Neural cell (in vitro differentiated cells): ENCODE measurements around the gene GPR65. TPM values are rescaled to one million over a fixed set of nuclear protein-coding genes. Genes with fewer than 3 reads are reported as not detected.

Source experiments
- H2AFZ ChIP-seq: fragments of 200-600, 300-800 bp; sonication (generic), shearing (Covaris generic); 2 replicates; pipeline ENCODE4 v1.6.0; 2014; ENCODE audit warnings: low read depth, mild to moderate bottlenecking, antibody characterized with exemption, low read length, moderate library complexity
- H3F3A ChIP-seq: fragments of 200-600 bp; shearing (Covaris generic); 2 replicates; pipeline ENCODE4 v1.6.1; 2016; ENCODE audit warnings: mild to moderate bottlenecking, moderate library complexity, mixed read lengths, antibody characterized with exemption, low read length; ENCODE audit not compliant: insufficient read depth, poor library complexity, severe bottlenecking
- H3K27ac ChIP-seq: fragments of 200-600, 300-800 bp; sonication (generic), shearing (Covaris generic); 2 replicates; pipeline ENCODE4 v1.5.1; 2014; ENCODE audit warnings: mild to moderate bottlenecking, low read length, moderate library complexity
- H3K27me3 ChIP-seq: fragments of 300-800, 200-600 bp; sonication (generic), shearing (Covaris generic); 2 replicates; pipeline ENCODE4 v1.6.0; 2014; ENCODE audit warnings: mild to moderate bottlenecking, low read depth, low read length, moderate library complexity; ENCODE audit not compliant: insufficient read depth
- H3K36me3 ChIP-seq: fragments of 300-800, 200-600 bp; sonication (generic), shearing (Covaris generic); 2 replicates; pipeline ENCODE4 v1.5.1; 2014; ENCODE audit warnings: mild to moderate bottlenecking, antibody characterized with exemption, low read length, moderate library complexity; ENCODE audit not compliant: insufficient read depth
- H3K4me2 ChIP-seq: fragments of 300-800, 200-600 bp; sonication (generic), shearing (Covaris generic); 2 replicates; pipeline ENCODE4 v1.6.0; 2014; ENCODE audit warnings: mild to moderate bottlenecking, low read length
- H3K4me3 ChIP-seq: fragments of 300-800, 200-600 bp; sonication (generic), shearing (Covaris generic); 2 replicates; pipeline ENCODE4 v1.5.1; 2014; ENCODE audit warnings: mild to moderate bottlenecking, low read length, moderate library complexity
- H3K79me2 ChIP-seq: fragments of 200-600 bp; shearing (Covaris generic); replicated peaks from 2 replicates; pipeline ENCODE4 v1.6.0; 2014; ENCODE audit warnings: mild to moderate bottlenecking, low read length, moderate library complexity; ENCODE audit not compliant: insufficient read depth
- H3K9ac ChIP-seq: fragments of 300-800, 200-600 bp; sonication (generic), shearing (Covaris generic); 2 replicates; pipeline ENCODE4 v1.6.1; 2016; ENCODE audit warnings: mild to moderate bottlenecking, low read length, mixed read lengths
- H3K9me2 ChIP-seq: fragments of 200-600 bp; shearing (Covaris generic); 2 replicates; pipeline ENCODE4 v1.6.1; 2016; ENCODE audit warnings: mild to moderate bottlenecking, low read length, mixed read lengths; ENCODE audit not compliant: insufficient read depth
- H3K9me3 ChIP-seq: fragments of 200-600, 300-800 bp; sonication (generic), shearing (Covaris generic); 2 replicates; pipeline ENCODE4 v1.6.1; 2016; ENCODE audit warnings: mild to moderate bottlenecking, mixed run types, low read length, moderate library complexity, mixed read lengths
- H4K20me1 ChIP-seq: fragments of 200-600 bp; shearing (Covaris generic); 2 replicates; pipeline ENCODE4 v1.6.1; 2016; ENCODE audit warnings: mild to moderate bottlenecking, mixed run types; ENCODE audit not compliant: insufficient read depth
- EP300 ChIP-seq: fragments of 450-650 bp; conservative IDR thresholded peaks from 2 replicates; pipeline ENCODE4 v1.6.1; 2014; ENCODE audit warnings: antibody characterized with exemption, mild to moderate bottlenecking, moderate library complexity; ENCODE audit not compliant: poor library complexity, severe bottlenecking
- EZH2 ChIP-seq: fragments of 200-600, 300-800 bp; shearing (Covaris generic), sonication (generic); IDR thresholded peaks from 2 replicates; pipeline ENCODE4 v1.6.1; 2014; ENCODE audit warnings: antibody characterized with exemption, low read length, borderline replicate concordance, mild to moderate bottlenecking; ENCODE audit not compliant: insufficient read depth, poor library complexity, severe bottlenecking
- MXI1 ChIP-seq: fragments of 450-650 bp; conservative IDR thresholded peaks from 2 replicates; pipeline ENCODE4 v1.6.1; 2014; ENCODE audit warnings: antibody characterized with exemption, mild to moderate bottlenecking; ENCODE audit not compliant: poor library complexity, severe bottlenecking
- POLR2AphosphoS5 ChIP-seq: IDR thresholded peaks from 2 replicates; pipeline ENCODE4 v1.6.1; 2012
- RAD21 ChIP-seq: fragments of 450-650 bp; conservative IDR thresholded peaks from 2 replicates; pipeline ENCODE4 v1.6.1; 2014; ENCODE audit warnings: antibody characterized with exemption, mild to moderate bottlenecking, moderate library complexity
- SMC3 ChIP-seq: fragments of 450-650 bp; conservative IDR thresholded peaks from 2 replicates; pipeline ENCODE4 v1.6.1; 2014; ENCODE audit warnings: antibody characterized with exemption, mild to moderate bottlenecking, moderate library complexity; ENCODE audit not compliant: poor library complexity
- TAF1 ChIP-seq: IDR thresholded peaks from 2 replicates; pipeline ENCODE4 v1.6.1; 2012; ENCODE audit warnings: low read depth
- polyA plus RNA-seq: library from polyadenylated mRNA; depleted of rRNA; stranded (reverse); fragments of >200 nt; gene quantifications from 2 replicates; pipeline ENCODE4 v1.2.3, GENCODE V29; 2014
- TF ChIP-seq, protein P1 (sequence below): fragments of 450-650 bp; IDR thresholded peaks from 2 replicates; pipeline ENCODE4 v1.5.1; 2014; ENCODE audit warnings: antibody characterized with exemption, mild to moderate bottlenecking, moderate library complexity; ENCODE audit not compliant: poor library complexity, severe bottlenecking
- TF ChIP-seq, protein P2 (sequence below): IDR thresholded peaks from 2 replicates; pipeline ENCODE4 v1.6.1; 2012; ENCODE audit warnings: borderline replicate concordance

Gene GPR65
- polyA plus RNA-seq, 1 donor from 2014 or later = not detected

DNA sequence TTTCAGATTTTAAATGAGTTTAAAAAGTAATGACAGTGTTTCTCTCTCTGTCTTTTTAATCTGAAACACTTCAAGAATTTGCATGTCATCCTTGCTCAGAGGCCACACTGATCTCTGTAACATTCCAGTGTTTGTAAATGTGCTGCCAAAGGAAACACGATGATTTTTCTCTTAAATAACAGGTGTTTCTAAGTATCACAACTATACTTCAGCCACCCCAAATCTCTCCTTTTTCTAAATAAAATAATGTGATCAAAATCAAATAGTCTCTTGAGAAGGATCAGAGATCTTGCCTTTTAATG, 8.7 kb upstream of the GPR65 start:
- Histone ChIP-seq H3F3A (no peaks in the 10 kb centered on the region), H3K27me3 (no peaks in the 10 kb centered on the region), H3K4me2 (no peak overlapping the region), H3K9me2 (no peaks in the 10 kb centered on the region), H2AFZ (no peak overlapping the region), H3K79me2 (no peaks in the 10 kb centered on the region), H4K20me1 (no peaks in the 10 kb centered on the region), H3K9me3 (no peaks in the 10 kb centered on the region), H3K36me3 (no peaks in the 10 kb centered on the region), H3K27ac (no peak overlapping the region), H3K9ac (no peak overlapping the region), H3K4me3 (no peak overlapping the region)
- TF ChIP-seq POLR2AphosphoS5 = no peak
- TF ChIP-seq MXI1 = no peak
- TF ChIP-seq SMC3 = no peak
- no peak for TF ChIP-seq TAF1
- TF ChIP-seq RAD21 = no peak
- TF ChIP-seq EP300 = no peak
- no peak for TF ChIP-seq EZH2
- TF ChIP-seq, protein P1, sequence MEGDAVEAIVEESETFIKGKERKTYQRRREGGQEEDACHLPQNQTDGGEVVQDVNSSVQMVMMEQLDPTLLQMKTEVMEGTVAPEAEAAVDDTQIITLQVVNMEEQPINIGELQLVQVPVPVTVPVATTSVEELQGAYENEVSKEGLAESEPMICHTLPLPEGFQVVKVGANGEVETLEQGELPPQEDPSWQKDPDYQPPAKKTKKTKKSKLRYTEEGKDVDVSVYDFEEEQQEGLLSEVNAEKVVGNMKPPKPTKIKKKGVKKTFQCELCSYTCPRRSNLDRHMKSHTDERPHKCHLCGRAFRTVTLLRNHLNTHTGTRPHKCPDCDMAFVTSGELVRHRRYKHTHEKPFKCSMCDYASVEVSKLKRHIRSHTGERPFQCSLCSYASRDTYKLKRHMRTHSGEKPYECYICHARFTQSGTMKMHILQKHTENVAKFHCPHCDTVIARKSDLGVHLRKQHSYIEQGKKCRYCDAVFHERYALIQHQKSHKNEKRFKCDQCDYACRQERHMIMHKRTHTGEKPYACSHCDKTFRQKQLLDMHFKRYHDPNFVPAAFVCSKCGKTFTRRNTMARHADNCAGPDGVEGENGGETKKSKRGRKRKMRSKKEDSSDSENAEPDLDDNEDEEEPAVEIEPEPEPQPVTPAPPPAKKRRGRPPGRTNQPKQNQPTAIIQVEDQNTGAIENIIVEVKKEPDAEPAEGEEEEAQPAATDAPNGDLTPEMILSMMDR = no peak
- TF ChIP-seq, protein P2, sequence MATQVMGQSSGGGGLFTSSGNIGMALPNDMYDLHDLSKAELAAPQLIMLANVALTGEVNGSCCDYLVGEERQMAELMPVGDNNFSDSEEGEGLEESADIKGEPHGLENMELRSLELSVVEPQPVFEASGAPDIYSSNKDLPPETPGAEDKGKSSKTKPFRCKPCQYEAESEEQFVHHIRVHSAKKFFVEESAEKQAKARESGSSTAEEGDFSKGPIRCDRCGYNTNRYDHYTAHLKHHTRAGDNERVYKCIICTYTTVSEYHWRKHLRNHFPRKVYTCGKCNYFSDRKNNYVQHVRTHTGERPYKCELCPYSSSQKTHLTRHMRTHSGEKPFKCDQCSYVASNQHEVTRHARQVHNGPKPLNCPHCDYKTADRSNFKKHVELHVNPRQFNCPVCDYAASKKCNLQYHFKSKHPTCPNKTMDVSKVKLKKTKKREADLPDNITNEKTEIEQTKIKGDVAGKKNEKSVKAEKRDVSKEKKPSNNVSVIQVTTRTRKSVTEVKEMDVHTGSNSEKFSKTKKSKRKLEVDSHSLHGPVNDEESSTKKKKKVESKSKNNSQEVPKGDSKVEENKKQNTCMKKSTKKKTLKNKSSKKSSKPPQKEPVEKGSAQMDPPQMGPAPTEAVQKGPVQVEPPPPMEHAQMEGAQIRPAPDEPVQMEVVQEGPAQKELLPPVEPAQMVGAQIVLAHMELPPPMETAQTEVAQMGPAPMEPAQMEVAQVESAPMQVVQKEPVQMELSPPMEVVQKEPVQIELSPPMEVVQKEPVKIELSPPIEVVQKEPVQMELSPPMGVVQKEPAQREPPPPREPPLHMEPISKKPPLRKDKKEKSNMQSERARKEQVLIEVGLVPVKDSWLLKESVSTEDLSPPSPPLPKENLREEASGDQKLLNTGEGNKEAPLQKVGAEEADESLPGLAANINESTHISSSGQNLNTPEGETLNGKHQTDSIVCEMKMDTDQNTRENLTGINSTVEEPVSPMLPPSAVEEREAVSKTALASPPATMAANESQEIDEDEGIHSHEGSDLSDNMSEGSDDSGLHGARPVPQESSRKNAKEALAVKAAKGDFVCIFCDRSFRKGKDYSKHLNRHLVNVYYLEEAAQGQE = no peak

DNA sequence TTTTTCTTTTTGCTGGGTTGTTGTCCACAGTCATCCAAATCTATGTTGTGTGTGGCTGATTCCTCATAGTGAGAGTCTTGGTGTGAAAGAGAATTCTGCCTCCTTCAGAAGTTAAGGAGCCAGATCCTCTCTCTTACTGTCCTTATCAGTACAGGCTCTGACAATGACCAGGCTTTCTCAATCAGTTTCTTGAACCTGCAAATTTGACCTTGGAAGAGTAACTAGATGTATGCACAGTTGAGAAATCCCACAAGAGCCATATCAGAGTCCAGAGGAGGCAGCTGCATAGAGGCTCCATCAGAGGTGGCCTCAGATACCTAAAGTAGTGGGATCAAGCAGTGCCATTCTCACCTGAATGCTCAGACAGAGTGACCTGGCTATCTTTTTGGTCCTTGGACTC, 6.5 kb upstream of the GPR65 start:
- no peaks in the 10 kb centered on the region for H3K9me2 ChIP-seq
- H3K36me3 ChIP-seq = no peaks in the 10 kb centered on the region
- H3K9ac ChIP-seq = no peak overlapping the region
- no peaks in the 10 kb centered on the region for H4K20me1 ChIP-seq
- H3K27ac ChIP-seq = no peak overlapping the region
- no peaks in the 10 kb centered on the region for H3K27me3 ChIP-seq
- H3K79me2 ChIP-seq = no peaks in the 10 kb centered on the region
- no peaks in the 10 kb centered on the region for H3F3A ChIP-seq
- H2AFZ ChIP-seq = no peak overlapping the region
- TF ChIP-seq, protein P1 = no peak
- no peak for TF ChIP-seq EZH2
- no peak for TF ChIP-seq POLR2AphosphoS5
- no peak for TF ChIP-seq MXI1
- no peak for TF ChIP-seq TAF1
- TF ChIP-seq SMC3 = no peak
- no peak for TF ChIP-seq EP300
- TF ChIP-seq, protein P2 = no peak
- no peak for TF ChIP-seq RAD21
- no peak overlapping the region for H3K4me2 ChIP-seq
- H3K4me3 ChIP-seq = no peak overlapping the region
- H3K9me3 ChIP-seq = no peaks in the 10 kb centered on the region
